Measurements from ENCODE around the gene NOP16.
"Not testable (repeated sequence)": the region's sequence is repeated elsewhere in the genome, so short reads cannot be mapped to it uniquely, and the experiment has no call there.

NOP16 gene

DNA sequence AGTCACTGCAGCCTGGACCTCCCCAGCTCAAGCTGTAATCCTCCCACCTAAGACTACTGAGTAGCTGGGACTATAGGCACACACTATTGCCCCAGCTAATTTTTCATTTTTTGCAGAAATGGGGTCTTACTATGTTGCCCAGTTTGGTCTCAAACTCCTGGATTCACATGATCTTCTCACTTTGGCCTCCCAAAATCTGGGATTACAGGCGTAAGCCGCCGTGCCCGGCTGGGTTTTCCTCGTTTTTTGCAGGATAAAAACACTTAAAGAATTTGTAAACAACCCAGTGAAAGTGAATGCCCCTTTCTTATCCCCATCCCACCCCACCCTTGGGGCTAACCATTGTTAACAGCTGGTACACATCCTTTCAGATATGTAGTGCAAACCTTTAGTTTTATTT, 20.2 kb upstream of the NOP16 start:
- DNase-seq, result no peak

DNA sequence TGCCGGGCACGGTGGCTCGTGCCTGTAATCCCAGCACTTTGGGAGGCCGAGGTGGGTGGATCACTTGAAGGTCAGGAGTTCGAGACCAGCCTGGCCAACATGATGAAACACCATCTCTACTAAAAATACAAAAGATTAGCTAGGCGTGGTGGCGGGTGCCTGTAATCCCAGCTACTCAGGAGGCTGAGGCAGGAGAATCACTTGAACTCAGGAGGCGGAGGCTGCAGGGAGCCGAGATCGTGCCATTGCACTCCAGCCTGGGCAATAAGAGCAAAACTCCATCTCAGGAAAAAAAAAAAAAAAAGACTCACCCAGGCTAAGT, 19.8 kb upstream of the NOP16 start:
- not testable (repeated sequence) for DNase-seq

DNA sequence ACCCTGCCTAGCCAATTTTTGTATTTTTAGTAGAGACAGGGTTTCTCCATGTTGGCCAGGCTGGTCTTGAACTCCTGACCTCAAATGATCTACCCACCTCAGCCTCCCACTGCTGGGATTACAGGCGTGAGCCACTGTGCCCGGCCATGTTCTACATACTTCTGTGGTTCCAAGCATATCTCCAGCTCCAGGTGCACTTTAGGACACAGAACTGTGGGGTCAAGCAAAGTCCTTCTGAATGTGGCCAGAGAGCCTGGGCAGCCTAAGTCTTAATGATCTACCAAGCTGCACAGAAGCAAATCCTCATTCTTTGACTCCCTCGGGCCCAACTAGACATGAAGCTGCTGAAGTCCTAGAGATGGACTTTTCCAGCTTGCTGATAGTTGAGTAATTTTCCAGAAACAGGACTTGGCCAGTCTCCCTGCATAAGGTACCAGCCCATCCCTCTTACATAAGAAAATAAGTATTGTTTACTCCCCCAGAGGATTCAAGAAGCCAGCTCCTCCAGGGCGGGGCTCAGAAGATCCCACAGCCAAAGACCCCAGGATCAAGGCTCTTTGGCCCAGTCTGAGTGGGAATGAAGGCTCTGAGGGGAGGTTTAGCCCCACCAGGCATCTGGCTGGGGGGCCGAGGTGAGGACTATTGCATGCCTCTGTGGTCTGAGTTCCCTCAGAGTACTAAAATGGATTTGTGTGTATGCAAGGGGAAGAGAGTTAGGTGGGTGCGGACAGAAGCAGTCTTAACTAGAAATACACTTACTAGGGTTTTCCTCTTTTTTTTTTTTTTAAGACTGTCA, 19.3 kb upstream of the NOP16 start:
- DNase-seq, result no peak

DNA sequence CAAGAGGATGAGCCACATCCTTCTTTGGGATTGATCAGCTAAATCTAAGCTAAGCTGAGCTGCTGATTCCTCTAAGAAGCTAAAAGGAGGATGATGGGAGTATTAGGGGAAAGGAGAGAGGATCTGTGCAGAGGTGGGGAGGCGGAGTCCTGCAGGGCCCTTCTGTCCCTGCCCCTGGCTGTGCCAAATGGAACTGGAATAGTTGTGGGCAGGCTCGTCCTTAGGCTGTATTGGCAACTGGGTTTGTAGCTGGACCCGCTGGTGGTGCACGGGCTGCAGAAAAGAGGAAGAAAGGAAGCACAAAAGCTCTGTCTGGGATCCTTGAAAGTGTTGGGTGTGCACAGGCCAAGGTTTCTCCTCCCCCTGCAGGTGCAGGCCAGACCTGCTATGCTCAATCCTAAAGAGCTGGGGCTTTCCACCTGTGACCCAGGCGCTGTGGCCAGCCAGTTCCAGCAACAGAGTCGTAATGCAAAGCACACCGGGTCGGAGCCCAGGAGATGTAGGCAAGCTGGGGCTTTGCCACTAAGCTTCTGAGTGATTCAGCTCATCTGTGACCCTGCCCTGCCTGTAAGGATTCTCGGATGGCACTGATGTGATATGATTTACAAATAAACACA, 18.1 kb upstream of the NOP16 start:
- no peak for DNase-seq

DNA sequence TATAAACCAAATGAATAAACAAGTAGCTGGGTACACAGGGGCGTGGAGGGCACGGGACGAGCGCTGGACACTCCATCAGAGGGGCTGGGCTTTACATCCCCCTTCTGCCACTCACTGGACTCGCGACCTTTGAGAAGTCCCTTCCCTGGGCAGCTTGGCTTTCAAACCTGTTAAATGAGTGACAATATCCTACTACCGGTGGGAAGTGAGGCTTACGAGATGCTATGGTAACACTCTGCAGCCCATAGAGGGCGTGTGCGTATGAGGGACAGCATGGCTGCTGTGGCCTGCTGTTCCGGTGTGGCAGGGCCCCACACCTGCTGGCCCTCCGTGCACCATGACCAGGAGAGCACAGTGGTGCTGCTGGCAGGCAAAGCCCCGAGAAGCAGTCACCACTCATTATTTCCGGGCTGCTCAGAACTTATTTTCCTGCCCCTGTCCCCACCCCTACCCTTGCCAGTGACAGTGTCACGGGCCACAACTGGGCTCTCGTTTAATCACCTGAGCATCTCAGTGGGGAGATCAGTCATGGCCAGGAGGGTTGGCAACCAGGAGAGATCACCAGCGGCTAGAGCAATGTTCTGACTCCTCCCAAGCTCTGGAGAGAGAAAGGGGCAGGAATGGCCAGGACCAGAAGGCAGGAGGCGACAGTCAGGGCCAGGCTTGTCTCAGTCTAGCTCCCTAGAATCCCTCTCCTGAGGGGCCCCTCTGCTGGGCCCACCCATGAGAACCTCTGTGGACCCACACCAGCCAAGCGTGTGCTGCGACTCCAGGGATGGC, 17.4 kb upstream of the NOP16 start:
- DNase-seq, result no peak

DNA sequence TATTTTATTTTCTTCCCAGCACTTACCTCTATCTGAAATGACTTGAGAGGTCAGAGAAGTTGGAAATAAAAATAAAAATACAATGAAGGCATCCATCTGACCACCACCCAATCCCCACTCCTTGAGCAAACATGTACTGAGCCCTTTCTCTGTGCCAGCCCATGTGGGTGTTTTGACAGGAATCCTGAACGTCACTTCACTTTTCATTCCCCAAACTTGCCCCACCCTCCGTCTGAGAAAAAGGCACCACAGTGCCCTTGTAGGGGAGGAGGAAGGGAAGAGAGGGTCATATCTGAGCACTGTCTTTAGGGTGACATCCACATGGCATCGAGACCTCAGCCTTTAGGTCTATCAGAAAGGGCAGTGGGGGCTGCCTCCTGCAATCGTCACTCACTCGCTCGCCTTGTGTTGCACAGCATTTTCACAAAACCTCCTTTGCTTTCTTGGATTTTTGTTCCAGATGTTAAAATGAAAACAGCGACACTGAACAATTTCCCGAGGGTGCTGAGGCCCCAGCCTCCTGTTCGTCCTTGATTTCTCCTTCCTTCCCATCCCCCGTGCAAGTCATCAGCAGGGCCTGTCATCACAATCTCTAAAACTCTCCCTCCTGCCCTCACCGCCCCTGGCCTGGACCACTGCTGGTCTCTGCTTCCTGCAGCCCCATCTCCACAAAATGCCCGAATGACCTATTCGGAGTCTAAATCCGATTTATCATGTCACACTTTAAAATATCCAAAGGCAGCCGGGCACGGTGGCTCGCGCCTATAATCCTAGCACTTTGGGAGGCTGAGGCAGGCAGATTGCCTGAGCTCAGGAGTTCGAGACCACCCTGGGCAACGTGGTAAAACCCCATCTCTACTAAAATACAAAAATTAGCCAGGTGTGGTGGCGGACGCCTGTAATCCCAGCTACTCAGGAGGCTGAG, 13.1 kb upstream of the NOP16 start:
- DNase-seq, result no peak

DNA sequence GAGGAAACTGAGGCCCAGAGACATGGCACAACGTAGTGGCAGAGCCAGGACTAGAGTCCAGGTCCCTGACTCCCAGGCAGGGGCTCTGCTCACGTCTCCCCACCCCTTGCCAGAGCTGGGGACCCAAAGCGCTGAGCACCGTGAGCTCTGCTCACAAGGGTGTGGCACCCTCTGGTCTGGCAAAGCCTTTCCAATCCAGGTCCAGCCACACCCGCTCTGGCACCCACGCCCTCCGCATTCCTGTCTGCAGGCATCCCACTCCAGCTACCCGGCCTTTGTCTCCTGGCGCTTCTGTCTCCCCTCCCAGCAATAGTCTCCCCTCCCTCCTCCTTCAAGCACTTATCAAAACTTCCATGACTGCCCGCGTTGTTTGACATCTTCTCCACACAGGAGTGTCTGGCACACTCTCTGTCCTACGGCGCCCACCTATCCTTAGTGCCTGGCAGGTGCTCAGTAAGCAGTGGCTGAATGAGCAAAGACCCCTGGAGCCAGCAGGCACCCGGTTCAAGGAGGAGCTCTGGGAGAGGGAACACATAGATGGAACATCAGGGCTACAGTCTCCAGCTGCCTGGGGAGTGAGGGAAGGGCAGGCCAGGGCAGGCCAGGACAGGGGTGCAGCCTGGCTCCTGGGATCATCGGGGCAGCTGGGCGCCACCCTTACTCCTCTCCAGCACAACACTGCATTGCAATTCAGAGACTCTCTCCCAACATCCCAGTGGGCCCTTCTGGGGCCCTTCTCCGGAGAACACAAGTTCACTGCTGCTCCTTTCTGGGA, 12.2 kb upstream of the NOP16 start:
- DNase-seq, result no peak

DNA sequence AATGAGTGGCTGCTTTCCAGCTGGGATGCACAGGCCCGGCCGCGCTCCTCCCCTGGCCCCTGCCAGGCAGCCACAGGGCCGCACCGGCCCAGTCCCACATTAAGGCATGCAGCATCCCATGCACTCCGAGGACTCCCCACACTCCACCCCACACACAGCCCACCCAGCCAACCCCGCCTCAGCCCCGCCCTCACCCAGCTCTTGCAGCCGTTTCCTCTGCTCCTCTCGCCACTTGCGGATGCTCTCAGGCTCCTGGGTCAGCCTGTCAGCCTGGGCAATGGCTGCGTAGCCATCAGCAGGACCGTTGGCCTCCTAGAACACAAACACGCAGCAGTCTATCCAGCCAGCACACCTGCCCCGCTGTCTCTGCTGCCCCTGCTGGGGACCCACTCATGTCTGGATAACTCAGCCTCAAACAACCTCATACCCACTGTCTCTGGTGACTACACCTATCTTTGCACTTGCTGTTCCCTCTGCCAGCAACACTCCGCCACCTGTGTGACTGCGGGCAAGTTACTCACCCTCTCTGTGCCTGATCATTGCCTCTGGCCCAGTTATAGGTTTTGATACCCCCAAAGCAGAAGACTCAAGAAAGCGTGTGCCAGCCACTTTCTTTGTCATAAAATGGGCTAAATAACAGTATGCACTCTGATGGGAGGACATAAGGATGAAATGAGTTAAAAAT, 9.5 kb upstream of the NOP16 start:
- DNase-seq, result no peak

DNA sequence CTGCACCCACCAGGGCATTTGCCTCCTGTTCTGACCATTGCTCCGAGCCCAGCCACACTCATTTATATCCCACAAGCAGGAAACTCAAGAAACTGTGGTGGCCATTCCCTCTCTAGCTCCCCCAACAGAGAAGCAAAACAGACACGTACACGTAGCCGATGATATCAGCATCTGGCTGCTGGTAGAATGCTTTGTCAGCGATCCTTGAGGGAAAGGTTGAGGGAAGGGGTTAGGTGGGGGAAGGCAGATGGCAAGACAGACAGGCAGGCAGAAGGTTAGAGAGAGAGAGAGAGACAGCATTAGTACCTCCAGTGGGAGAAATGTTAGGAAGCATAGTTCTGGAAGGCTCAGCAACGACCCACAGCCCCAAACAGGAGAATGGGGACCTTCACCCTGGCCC, 7.9 kb upstream of the NOP16 start:
- no peak for DNase-seq

DNA sequence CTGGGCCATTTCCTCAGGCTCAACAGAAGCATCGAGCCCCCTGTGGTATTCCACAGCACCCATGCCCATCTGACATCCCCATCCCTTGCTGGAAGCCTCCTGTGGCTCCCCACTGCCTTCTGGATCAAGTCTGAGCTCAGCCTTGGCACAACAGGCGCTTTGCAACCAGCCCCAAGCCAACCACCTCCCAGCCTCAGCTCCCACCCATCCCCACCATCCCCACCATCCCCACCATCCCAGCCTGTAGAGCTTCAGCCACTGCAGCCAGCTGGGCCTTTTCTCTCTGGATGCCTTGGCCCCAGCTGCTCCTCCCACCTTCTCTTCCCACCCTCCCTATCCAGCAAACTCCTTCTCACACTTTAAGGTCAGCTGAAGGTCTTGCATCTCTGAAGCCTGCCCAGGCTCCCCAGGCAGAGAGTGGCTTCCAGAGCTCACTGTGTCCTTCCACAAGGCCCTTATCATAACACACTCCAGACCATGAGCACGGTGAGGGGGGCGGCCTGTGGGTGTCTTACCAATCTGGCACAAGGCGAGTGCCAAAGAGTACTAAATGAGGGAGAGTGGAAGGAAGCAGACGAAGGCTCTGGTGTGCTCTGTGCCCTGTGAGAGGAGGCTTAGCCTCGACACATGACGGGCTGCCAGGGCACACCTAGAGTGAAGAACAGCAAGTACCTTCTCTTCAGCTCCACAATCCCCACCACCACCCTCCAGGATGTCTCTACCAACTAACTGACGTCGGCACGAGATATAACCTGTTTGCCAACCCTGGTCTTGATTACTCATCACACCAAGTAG, 6.7 kb upstream of the NOP16 start:
- DNase-seq, result no peak

DNA sequence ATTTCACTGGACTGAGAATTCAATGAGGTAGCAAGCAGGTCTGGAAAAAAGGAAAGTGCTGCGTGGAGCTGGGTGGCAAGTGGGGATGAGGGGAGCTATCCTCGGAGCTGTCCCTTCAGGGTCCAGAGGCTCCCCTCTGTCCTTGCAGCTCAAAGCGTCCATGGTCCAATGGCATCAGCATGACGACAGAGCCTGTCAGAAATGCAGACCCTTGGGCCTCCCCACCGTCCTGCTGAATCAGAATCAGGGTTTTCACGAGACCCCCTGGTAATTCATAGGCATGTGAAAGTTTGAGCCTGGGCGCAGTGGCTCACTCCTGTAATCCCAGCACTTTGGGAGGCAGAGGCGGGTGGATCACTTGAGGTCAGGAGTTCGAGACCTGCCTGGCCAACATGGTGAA, 5.7 kb upstream of the NOP16 start:
- no peak for DNase-seq

DNA sequence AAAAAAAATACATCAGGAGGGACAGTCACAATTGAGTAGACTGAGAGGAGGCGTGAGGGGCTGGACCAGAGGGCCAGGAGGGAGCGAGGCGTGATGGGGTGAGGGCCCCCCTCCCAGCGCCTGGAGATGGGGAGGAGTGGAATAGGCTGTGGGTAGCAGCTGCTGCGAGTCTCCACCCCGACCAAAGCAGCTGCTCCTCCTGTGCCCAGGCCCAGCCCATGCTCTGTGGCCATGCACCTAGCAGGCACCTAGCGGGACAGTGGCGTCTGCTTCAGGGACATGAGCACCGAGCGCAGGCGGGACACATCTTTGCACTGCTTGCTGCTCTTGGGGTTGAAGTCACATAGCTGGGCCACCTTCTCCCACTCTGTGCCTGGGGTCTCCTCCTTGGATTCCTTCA, 4.1 kb upstream of the NOP16 start:
- no peak for DNase-seq

DNA sequence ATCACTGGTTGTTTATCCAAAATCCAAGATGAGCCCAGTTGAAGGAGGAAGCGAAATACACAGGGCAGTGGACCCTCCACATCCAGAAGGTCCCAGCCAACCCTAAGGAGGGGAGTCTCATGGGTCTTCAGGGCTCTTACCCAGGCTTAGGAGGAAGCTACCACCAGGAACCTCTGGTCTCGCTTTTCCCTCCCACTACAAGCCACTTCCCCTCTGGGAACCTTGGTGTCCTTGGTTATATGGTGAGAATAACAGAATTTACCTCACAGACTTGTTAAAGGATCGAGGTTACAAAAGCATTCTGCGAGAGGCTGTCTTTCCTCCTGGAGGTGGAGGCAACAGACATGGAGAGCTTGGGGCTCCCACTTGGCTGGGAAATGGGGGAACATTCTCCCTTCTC, 3.6 kb upstream of the NOP16 start:
- DNase-seq, result no peak

DNA sequence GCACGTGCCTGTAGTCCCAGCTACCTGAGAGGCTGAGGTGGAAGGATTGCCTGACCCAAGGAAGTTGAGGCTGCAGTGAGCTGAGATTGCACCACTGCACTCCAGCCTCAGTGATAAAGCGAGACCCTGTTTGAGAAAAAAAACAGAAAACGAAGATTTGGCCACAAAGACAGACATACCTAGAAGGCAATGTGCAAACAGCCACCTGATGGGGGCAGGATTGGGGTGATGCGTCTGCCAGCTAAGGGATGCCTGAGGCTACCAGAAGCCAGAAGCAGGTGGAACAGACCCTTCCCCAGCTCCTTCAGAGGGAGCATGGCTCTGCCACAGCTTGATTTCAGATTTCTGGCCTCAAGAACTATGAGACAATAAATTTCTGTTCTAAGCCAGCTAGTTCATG, 3.1 kb upstream of the NOP16 start:
- DNase-seq, result no peak

DNA sequence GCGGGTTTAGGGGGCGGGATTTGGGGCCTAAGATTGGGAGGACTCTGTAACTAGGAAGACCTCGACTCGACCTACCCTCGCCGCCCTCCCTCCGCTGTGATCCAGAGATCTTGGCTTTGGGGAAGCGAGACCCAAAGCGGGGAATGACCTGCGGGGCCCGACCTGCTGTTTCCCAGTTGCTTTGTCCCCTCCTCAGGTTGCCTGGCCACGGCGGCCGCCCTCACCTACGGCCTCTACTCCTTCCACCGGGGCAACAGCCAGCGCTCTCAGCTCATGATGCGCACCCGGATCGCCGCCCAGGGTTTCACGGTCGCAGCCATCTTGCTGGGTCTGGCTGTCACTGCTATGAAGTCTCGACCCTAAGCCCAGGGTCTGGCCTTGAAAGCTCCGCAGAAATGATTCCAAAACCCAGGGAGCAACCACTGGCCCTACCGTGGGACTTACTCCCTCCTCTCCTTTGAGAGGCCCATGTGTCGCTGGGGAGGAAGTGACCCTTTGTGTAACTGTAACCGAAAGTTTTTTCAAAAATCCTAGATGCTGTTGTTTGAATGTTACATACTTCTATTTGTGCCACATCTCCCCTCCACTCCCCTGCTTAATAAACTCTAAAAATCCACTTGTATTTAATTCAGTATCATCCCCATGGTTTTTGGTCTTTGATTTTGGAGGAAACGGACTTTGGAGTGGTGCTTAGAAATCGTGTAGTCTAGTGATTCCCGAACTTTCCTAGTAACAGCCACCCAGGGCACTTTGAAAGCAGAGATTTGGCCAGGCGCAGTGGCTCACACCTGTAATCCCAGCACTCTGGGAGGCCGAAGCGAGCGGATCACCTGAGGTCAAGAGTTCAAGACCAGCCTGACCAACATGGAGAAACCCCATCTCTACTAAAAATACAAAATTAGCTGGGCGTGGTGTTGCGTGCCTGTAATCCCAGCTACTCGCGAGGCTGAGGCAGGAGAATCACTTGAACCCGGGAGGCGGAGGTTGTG, 1.0 kb upstream of the NOP16 start:
- DNase-seq, result no peak

DNA sequence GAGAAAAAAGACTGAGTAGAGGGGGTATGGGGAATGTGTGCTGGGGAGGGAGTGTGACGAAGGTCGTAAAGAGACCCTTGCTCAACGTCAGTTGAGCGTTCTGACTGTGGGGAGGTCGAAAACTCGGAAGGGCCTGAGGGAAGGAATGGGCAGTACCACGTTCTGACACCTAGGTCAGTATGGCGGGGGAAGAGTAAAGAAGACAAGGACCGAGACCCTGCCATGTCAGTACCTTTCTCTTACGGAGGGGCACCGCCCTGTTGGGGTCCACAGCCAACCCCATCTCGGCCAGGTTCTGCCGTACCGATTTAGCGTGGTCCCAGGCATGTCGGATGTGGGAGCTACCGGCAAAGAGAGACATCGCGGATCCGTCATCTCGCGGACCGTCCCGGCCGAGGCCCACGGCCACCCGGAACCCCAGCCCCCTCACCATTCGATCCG, 375 bp downstream of the NOP16 start:
- peak in 1 of 2 experiments; percentile 39 for DNase-seq

DNA sequence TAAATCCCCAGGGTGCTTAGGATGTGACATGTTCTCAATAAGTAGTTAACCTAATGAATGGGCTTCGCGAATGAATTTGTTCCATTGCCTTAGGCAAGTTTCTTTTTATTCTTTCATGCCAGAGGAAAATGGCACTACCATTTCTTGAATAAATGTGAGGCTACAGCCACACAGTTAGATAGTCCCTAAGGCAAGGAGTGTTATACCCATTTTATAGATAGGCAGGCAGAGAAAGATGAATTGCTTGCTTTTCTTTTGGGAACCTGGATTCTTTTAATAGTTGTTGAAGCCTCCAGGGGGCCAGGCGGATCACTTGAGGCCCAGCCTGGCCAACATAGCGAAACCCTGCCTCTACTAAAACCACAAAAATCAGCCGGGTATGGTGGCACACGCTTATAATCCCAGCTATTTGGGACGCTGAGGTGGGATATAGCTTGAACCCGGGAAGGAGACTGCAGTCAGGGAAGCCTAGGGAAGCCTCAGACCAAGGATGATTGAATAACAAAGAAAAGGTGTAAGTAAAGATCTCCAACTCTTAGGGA, 943 bp downstream of the NOP16 start:
- DNase-seq, result no peak

DNA sequence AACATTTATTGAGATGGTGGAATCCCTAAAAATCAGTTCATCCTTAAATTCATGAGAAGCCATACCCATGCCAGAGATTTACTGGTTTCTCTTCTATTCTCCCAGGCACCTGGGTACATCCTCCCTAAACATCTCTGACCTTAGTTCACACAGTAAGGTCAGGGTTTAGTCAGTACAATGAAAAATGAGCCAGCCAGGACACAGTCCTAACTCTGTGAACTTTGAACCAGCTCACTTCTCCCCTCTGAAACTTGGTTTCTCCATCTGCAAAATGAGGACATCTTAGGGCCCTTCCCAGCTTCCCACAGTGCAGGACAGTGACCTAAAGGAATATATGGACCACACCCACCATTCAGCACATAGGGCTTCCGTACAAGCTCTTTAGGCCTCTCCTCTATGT, 1.9 kb downstream of the NOP16 start:
- no peak for DNase-seq

DNA sequence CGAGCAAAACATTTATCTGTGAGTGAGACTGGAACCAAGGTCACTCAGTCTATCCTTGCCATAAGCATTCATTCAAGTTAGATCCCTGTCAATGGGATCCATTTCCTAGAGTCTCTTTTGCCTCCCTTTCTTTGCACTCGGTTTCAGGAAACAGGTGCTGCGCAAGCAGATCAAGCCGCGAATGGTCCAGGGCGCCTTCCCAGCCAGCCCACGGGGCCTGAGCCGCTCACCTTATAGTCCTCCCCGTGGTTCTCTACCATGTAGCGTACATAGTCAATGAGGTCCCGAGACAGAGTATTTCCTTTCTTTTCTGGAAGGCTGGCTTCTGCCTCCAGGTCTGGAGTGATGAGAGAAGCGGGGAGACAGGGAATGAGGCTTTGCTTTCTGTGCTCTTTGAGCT, 3.4 kb downstream of the NOP16 start:
- DNase-seq, result no peak

All from activated T-cell treated with anti-CD3 and anti-CD28 coated beads, Interleukin-2, amount 50 U/mL, for 48 hours (primary cell).